Muscle of leg (tissue), 11 donors: Measurements from ENCODE around the gene UST. TPM values are rescaled to one million over a fixed set of nuclear protein-coding genes. Genes with fewer than 3 reads are reported as not detected.
"Not testable (repeated sequence)": the region's sequence is repeated elsewhere in the genome, so short reads cannot be mapped to it uniquely, and the experiment has no call there.

ENCODE experiments used
- DNase-seq: peaks from one replicate; pipeline ENCODE4 v3.0.0; 2013
- H3K27ac ChIP-seq: one replicate; pipeline ENCODE4 v1.5.1; 2013; ENCODE audit warnings: mild to moderate bottlenecking, low read length, control low read depth
- H3K27me3 ChIP-seq: one replicate; pipeline ENCODE4 v1.6.1; 2013; ENCODE audit warnings: low read length; ENCODE audit not compliant: control insufficient read depth, insufficient read depth
- H3K36me3 ChIP-seq: one replicate; pipeline ENCODE4 v1.6.1; 2013; ENCODE audit warnings: low read length; ENCODE audit not compliant: control insufficient read depth, insufficient read depth
- H3K4me1 ChIP-seq: one replicate; pipeline ENCODE4 v1.6.1; 2013; ENCODE audit warnings: low read length; ENCODE audit not compliant: control insufficient read depth, insufficient read depth
- H3K4me3 ChIP-seq: one replicate; pipeline ENCODE4 v1.5.1; 2013; ENCODE audit warnings: low read length, control low read depth
- H3K9me3 ChIP-seq: replicated peaks from 2 replicates; pipeline ENCODE4 v1.6.1; 2013; ENCODE audit warnings: low read depth, low read length; ENCODE audit not compliant: control insufficient read depth
- WGBS: methylation state at CpG from one replicate; pipeline ENCODE4 v1.1.5; 2013; ENCODE audit warnings: missing lambda C conversion rate; ENCODE audit not compliant: insufficient coverage; 5-methylcytosine and 5-hydroxymethylcytosine counted together
- polyA plus RNA-seq, 8 donors: library from polyadenylated mRNA; unstranded; fragments of 120-200 nt; gene quantifications; one replicate each; pipeline versions ENCODE4 v1.2.1 to v1.2.3, GENCODE V29; 2013; ENCODE audit warnings: inconsistent platforms in 1 of 8, low replicate concordance in 1 of 8; ENCODE audit not compliant: insufficient read length in 8 of 8, insufficient read depth in 1 of 8
- total RNA-seq: library from RNA; stranded (reverse); fragments of 120-200 nt; gene quantifications from one replicate; pipeline ENCODE4 v1.2.4, GENCODE V29; 2013

The UST gene
- total and polyA plus RNA-seq, 9 donors = 5.0 to 15.6 (median 9.3) TPM

GRCh38 chr6:149006236-149006635 lies 259.4 kb downstream of the UST start:
- no CpG with 5 or more reads among the region's 1 CpG for WGBS
- H3K36me3 ChIP-seq, H3K27me3 ChIP-seq, H3K9me3 ChIP-seq, DNase-seq, H3K27ac ChIP-seq, H3K4me3 ChIP-seq, H3K4me1 ChIP-seq: not testable (repeated sequence)

- Histone ChIP-seq H3K9me3 (no peaks in the 10 kb centered on the region), H3K4me3 (no peak overlapping the region), H3K36me3 (no peaks in the 10 kb centered on the region), H3K27ac (no peak overlapping the region), H3K27me3 (no peaks in the 10 kb centered on the region), H3K4me1 (no peaks in the 10 kb centered on the region)
- DNase-seq = no peak
- WGBS = no CpG with 5 or more reads among the region's 3 CpGs
Measured at GRCh38 chr6:149006671-149007070, 259.8 kb downstream of the UST start.

- peak; percentile 22 for DNase-seq
- Histone ChIP-seq H3K4me1 (no peaks in the 10 kb centered on the region), H3K4me3 (no peak overlapping the region), H3K36me3 (no peaks in the 10 kb centered on the region), H3K9me3 (no peaks in the 10 kb centered on the region), H3K27me3 (no peaks in the 10 kb centered on the region), H3K27ac (no peak overlapping the region)
- no CpG with 5 or more reads among the region's 2 CpGs for WGBS
Measured at GRCh38 chr6:149007846-149008245, 261.0 kb downstream of the UST start.

GRCh38 chr6:149008741-149009140 lies 261.9 kb downstream of the UST start:
- Histone ChIP-seq H3K9me3 (no peaks in the 10 kb centered on the region), H3K27ac (no peak overlapping the region), H3K4me1 (no peaks in the 10 kb centered on the region), H3K36me3 (no peaks in the 10 kb centered on the region), H3K4me3 (no peak overlapping the region), H3K27me3 (no peaks in the 10 kb centered on the region)
- no peak for DNase-seq
- no CpG with 5 or more reads among the region's 2 CpGs for WGBS

GRCh38 chr6:149012040-149012545 lies 265.3 kb downstream of the UST start:
- Histone ChIP-seq H3K9me3 (no peaks in the 10 kb centered on the region), H3K27ac (no peak overlapping the region), H3K27me3 (no peaks in the 10 kb centered on the region), H3K36me3 (no peaks in the 10 kb centered on the region), H3K4me3 (no peak overlapping the region), H3K4me1 (peaks cover 18% of the 10 kb centered on the region)
- WGBS = 40% methylated on average over 1 of the region's 6 CpGs
- DNase-seq = peak; percentile 68

- Histone ChIP-seq H3K36me3 (no peaks in the 10 kb centered on the region), H3K27me3 (no peaks in the 10 kb centered on the region), H3K4me3 (no peak overlapping the region), H3K27ac (no peak overlapping the region), H3K4me1 (peaks cover 18% of the 10 kb centered on the region), H3K9me3 (no peaks in the 10 kb centered on the region)
- DNase-seq = no peak
- 56% methylated on average over 5 of the region's 6 CpGs for WGBS
Measured at GRCh38 chr6:149013586-149014344, 266.9 kb downstream of the UST start.

- Histone ChIP-seq H3K27me3 (no peaks in the 10 kb centered on the region), H3K9me3 (no peaks in the 10 kb centered on the region), H3K4me1 (peaks cover 18% of the 10 kb centered on the region), H3K4me3 (no peak overlapping the region), H3K27ac (peak overlapping the region; percentile 79), H3K36me3 (peaks cover 3% of the 10 kb centered on the region)
- peak; percentile 88 for DNase-seq
- WGBS = 20% methylated on average over 1 of the region's 7 CpGs
Measured at GRCh38 chr6:149014631-149015534, 268.1 kb downstream of the UST start.

GRCh38 chr6:149015535-149016525 lies 269.0 kb downstream of the UST start:
- DNase-seq = no peak
- peak overlapping the region; percentile 79 for H3K27ac ChIP-seq
- H3K4me3 ChIP-seq = no peak overlapping the region
- H3K9me3 ChIP-seq = no peaks in the 10 kb centered on the region
- peaks cover 3% of the 10 kb centered on the region for H3K36me3 ChIP-seq
- peaks cover 18% of the 10 kb centered on the region for H3K4me1 ChIP-seq
- H3K27me3 ChIP-seq = no peaks in the 10 kb centered on the region
- WGBS = 55% methylated on average over 2 of the region's 9 CpGs

- WGBS = 80% methylated on average over 4 of the region's 7 CpGs
- no peaks in the 10 kb centered on the region for H3K9me3 ChIP-seq
- no peak overlapping the region for H3K27ac ChIP-seq
- no peak for DNase-seq
- H3K4me1 ChIP-seq = peaks cover 18% of the 10 kb centered on the region
- H3K36me3 ChIP-seq = peaks cover 8% of the 10 kb centered on the region
- no peak overlapping the region for H3K4me3 ChIP-seq
- no peaks in the 10 kb centered on the region for H3K27me3 ChIP-seq
Measured at GRCh38 chr6:149016716-149017115, 269.9 kb downstream of the UST start.
